HCT116 (cell line): Measurements from ENCODE around the gene C22orf39. TPM values are rescaled to one million over a fixed set of nuclear protein-coding genes. Genes with fewer than 3 reads are reported as not detected.

Experiments
- ATAC-seq: fragments of 200-7000 bp; cut with Tn5 transposase; 2 replicates; pipeline ENCODE4 v1.9.1; 2020; ENCODE audit warnings: mild to moderate bottlenecking, moderate library complexity
- BruUV-seq: library from RNA; stranded (reverse); fragments of 400-500 nt; replicated peaks from 2 replicates; lab custom pipeline; 2021; lab: Mats Ljungman, UMichigan
- CTCF ChIA-PET: fragments of 300-600 bp; sonication (Branson Sonifier 250); formaldehyde crosslinking; loops from one replicate; lab custom pipeline; 2021; ENCODE audit warnings: antibody characterized with exemption; lab: Charles Lee
- POLR2A ChIA-PET: fragments of 300-600, 350-600 bp; sonication (Branson Sonifier 250); formaldehyde crosslinking; loops from one replicate; lab custom pipeline; 2021; ENCODE audit warnings: antibody characterized with exemption; lab: Charles Lee
- RAD21 ChIA-PET, 2 experiments: fragments of 300-600 bp; sonication (Branson Sonifier 250); formaldehyde crosslinking; loops; one replicate each; lab custom pipeline; 2023; ENCODE audit warnings: low total read pairs in 2 of 2; ENCODE audit not compliant: uncharacterized antibody in 2 of 2, unreplicated experiment in 2 of 2, low non-redundant PET in 1 of 2; lab: Charles Lee
- DNase-seq: peaks from one replicate; pipeline ENCODE4 v3.0.0-alpha.2; 2010; ENCODE audit warnings: low read depth, low spot score
- H2AFZ ChIP-seq: fragments of 200-600 bp; shearing (Covaris generic), sonication (generic); 2 replicates; pipeline ENCODE4 v1.6.1; 2017; ENCODE audit warnings: low read depth, mixed run types, mixed read lengths, antibody characterized with exemption, low read length; ENCODE audit not compliant: poor library complexity, severe bottlenecking
- H3K27ac ChIP-seq: 2 replicates; pipeline ENCODE4 v1.5.1; 2012; ENCODE audit warnings: low read depth, low read length
- H3K27me3 ChIP-seq: fragments of 200-600 bp; sonication (generic); 2 replicates; pipeline ENCODE4 v1.6.1; 2016; ENCODE audit warnings: mixed run types, low read length, mixed read lengths; ENCODE audit not compliant: insufficient read depth
- H3K36me3 ChIP-seq, 2 experiments: fragments of 200-500 bp in 1 of 2; fragments of 200-600 bp in 1 of 2; sonication (Bioruptor generic) in 1 of 2; sonication (generic) in 1 of 2; 2 replicates each; pipeline versions ENCODE4 v1.5.1 to v1.6.1; 2014 to 2016; ENCODE audit warnings: low read length in 2 of 2, inconsistent platforms in 1 of 2, mixed read lengths in 1 of 2, mixed run types in 1 of 2; ENCODE audit not compliant: insufficient read depth in 2 of 2, control insufficient read depth in 1 of 2
- H3K4me1 ChIP-seq, 2 experiments: fragments of 200-600 bp in 1 of 2; sonication (generic) in 1 of 2; 2 replicates each; pipeline versions ENCODE4 v1.5.1 to v1.6.1; 2012 to 2017; ENCODE audit warnings: low read length in 2 of 2, inconsistent platforms in 1 of 2, mild to moderate bottlenecking in 1 of 2, mixed read lengths in 1 of 2, mixed run types in 1 of 2, moderate library complexity in 1 of 2; ENCODE audit not compliant: insufficient read depth in 2 of 2, control insufficient read depth in 1 of 2
- H3K4me2 ChIP-seq: fragments of 200-600 bp; sonication (generic); 2 replicates; pipeline ENCODE4 v1.6.1; 2017; ENCODE audit warnings: mixed run types, low read length, mixed read lengths
- H3K4me3 ChIP-seq, 2 experiments: fragments of 200-600 bp in 1 of 2; sonication (generic) in 1 of 2; replicated peaks in 1 of 2; 2 replicates each; pipeline ENCODE4 v1.5.1; 2011 to 2016; ENCODE audit warnings: low read length in 2 of 2, control low read depth in 1 of 2, low read depth in 1 of 2, mild to moderate bottlenecking in 1 of 2, mixed read lengths in 1 of 2, mixed run types in 1 of 2
- H3K79me2 ChIP-seq: fragments of 200-600 bp; sonication (generic); 2 replicates; pipeline ENCODE4 v1.6.1; 2017; ENCODE audit warnings: mild to moderate bottlenecking, mixed run types, low read length, moderate library complexity, mixed read lengths; ENCODE audit not compliant: insufficient read depth
- H3K9ac ChIP-seq: fragments of 200-600 bp; sonication (generic); 2 replicates; pipeline ENCODE4 v1.6.1; 2016; ENCODE audit warnings: low read length, mixed read lengths
- H3K9me2 ChIP-seq: fragments of 200-600 bp; sonication (generic), shearing (Covaris generic); 2 replicates; pipeline ENCODE4 v1.6.1; 2017; ENCODE audit warnings: mixed run types, mild to moderate bottlenecking, moderate library complexity; ENCODE audit not compliant: insufficient read depth
- H3K9me3 ChIP-seq, 2 experiments: fragments of 200-500 bp in 1 of 2; fragments of 200-600 bp in 1 of 2; sonication (Bioruptor generic) in 1 of 2; sonication (generic) in 1 of 2; 2 replicates each; pipeline ENCODE4 v1.6.1; 2014 to 2017; ENCODE audit warnings: low read length in 2 of 2, mixed read lengths in 2 of 2, inconsistent platforms in 1 of 2, low read depth in 1 of 2, mild to moderate bottlenecking in 1 of 2, mixed run types in 1 of 2, moderate library complexity in 1 of 2; ENCODE audit not compliant: control insufficient read depth in 1 of 2, insufficient read depth in 1 of 2
- H4K20me1 ChIP-seq: fragments of 200-600 bp; sonication (generic), shearing (Covaris generic); 2 replicates; pipeline ENCODE4 v1.6.1; 2017; ENCODE audit warnings: mixed run types, mild to moderate bottlenecking, moderate library complexity; ENCODE audit not compliant: insufficient read depth
- ATF3 ChIP-seq: IDR thresholded peaks from 2 replicates; pipeline ENCODE4 v1.6.1; 2012
- CBX3 ChIP-seq: IDR thresholded peaks from 2 replicates; pipeline ENCODE4 v1.6.1; 2012; ENCODE audit warnings: low read depth
- CTCF ChIP-seq, 3 experiments: fragments of 200-600 bp in 1 of 3; sonication (generic) in 1 of 3; IDR thresholded peaks in 2 of 3; conservative IDR thresholded peaks in 1 of 3; 2 replicates each; pipeline ENCODE4 v1.5.1; 2012 to 2017; ENCODE audit warnings: low read depth in 2 of 3, low read length in 2 of 3, antibody characterized with exemption in 1 of 3, borderline replicate concordance in 1 of 3, control low read depth in 1 of 3, mild to moderate bottlenecking in 1 of 3, mixed read lengths in 1 of 3, mixed run types in 1 of 3, moderate library complexity in 1 of 3; ENCODE audit not compliant: insufficient read depth in 1 of 3
- EGR1 ChIP-seq: IDR thresholded peaks from 2 replicates; pipeline ENCODE4 v1.6.1; 2012; ENCODE audit warnings: low read depth
- EZH2phosphoT487 ChIP-seq: fragments of 200-600 bp; IDR thresholded peaks from 2 replicates; pipeline ENCODE4 v1.6.1; 2018; ENCODE audit warnings: antibody characterized with exemption, borderline replicate concordance
- FOSL1 ChIP-seq: IDR thresholded peaks from 2 replicates; pipeline ENCODE4 v1.6.1; 2012; ENCODE audit warnings: low read depth
- MAX ChIP-seq: IDR thresholded peaks from 2 replicates; pipeline ENCODE4 v1.6.1; 2012
- POLR2AphosphoS5 ChIP-seq: IDR thresholded peaks from 2 replicates; pipeline ENCODE4 v1.6.1; 2011; ENCODE audit warnings: mild to moderate bottlenecking, low read depth, low read length, moderate library complexity
- REST ChIP-seq: IDR thresholded peaks from 2 replicates; pipeline ENCODE4 v1.6.1; 2012; ENCODE audit warnings: low read depth
- SIN3A ChIP-seq: IDR thresholded peaks from 2 replicates; pipeline ENCODE4 v1.6.1; 2012; ENCODE audit warnings: low read depth
- SP1 ChIP-seq: IDR thresholded peaks from 2 replicates; pipeline ENCODE4 v1.6.1; 2012; ENCODE audit warnings: low read depth
- SRF ChIP-seq: IDR thresholded peaks from 2 replicates; pipeline ENCODE4 v1.6.1; 2012; ENCODE audit warnings: low read depth
- TCF7L2 ChIP-seq: IDR thresholded peaks from 2 replicates; pipeline ENCODE4 v1.7.0; 2011; ENCODE audit warnings: borderline replicate concordance, inconsistent platforms; ENCODE audit not compliant: insufficient read depth, insufficient read length; ENCODE audit errors: extremely low read depth
- ZBTB33 ChIP-seq: IDR thresholded peaks from 2 replicates; pipeline ENCODE4 v1.6.1; 2011; ENCODE audit warnings: mild to moderate bottlenecking, low read length, moderate library complexity; ENCODE audit not compliant: insufficient replicate concordance; ENCODE audit errors: extremely low read depth
- intact Hi-C: fragments of 100-400 bp; cut with micrococcal nuclease; formaldehyde crosslinking; loops from 2 replicates; pipeline ENCODE4 v1.10.0; 2022
- total RNA-seq: library from RNA; stranded (reverse); gene quantifications from one replicate; pipeline ENCODE4 v1.2.1, GENCODE V29; 2021; ENCODE audit not compliant: unreplicated experiment

Gene C22orf39
- total RNA-seq, 1 experiment from 2014 or later = 17.7 TPM

- H3K9me2 ChIP-seq = no peaks in the 10 kb centered on the region
- H3K27ac ChIP-seq = no peak overlapping the region
- H3K36me3 ChIP-seq = peaks cover 7 to 12% of the 10 kb centered on the region in 2 experiments; a peak in 3 of 4 replicates
- peaks cover 4% of the 10 kb centered on the region in 2 experiments for H3K4me1 ChIP-seq
- no peak overlapping the region for H3K4me3 ChIP-seq
- no peak for TF ChIP-seq TCF7L2
- no peak for TF ChIP-seq SRF
- TF ChIP-seq SP1 = no peak
- no peak for TF ChIP-seq EZH2phosphoT487
- no peak for TF ChIP-seq SIN3A
- no peak for TF ChIP-seq POLR2AphosphoS5
- TF ChIP-seq CBX3 = no peak
- TF ChIP-seq MAX = no peak
- no peak for TF ChIP-seq ZBTB33
- TF ChIP-seq EGR1 = no peak
- TF ChIP-seq FOSL1 = no peak
- no peak for TF ChIP-seq ATF3
- no peak for TF ChIP-seq CTCF (IDR thresholded peaks at IDR 0.05 in 2 of 3, conservative IDR thresholded peaks at IDR 0.05 in 1 of 3; ENCODE audit: borderline replicate concordance in 1 of 3, insufficient read depth in 1 of 3, low read depth in 2 of 3, low read length in 2 of 3)
- TF ChIP-seq REST = no peak
- TF ChIP-seq, all 23 proteins: peak for 0
- no peak for ATAC-seq
- intact Hi-C loops = no loop called here
- no TSS peak for BruUV-seq
- no peak for DNase-seq
- ChIA-PET RAD21 (no interaction called here), CTCF (no interaction called here), POLR2A (no interaction called here)
- Histone ChIP-seq H4K20me1 (peaks cover 3% of the 10 kb centered on the region; the same call in 1 of the 2 replicates), H3K27me3 (no peaks in the 10 kb centered on the region), H3K9me3 (no peaks in the 10 kb centered on the region), H2AFZ (no peak overlapping the region), H3K79me2 (peaks cover 33% of the 10 kb centered on the region), H3K4me2 (no peak overlapping the region), H3K9ac (no peak overlapping the region)
Measured at GRCh38 chr22:19438298-19438697, 9.2 kb downstream of the C22orf39 start.
